NCI-H2227 (cell line): Measurements from ENCODE around the gene COQ3.
"Not testable (repeated sequence)": the region's sequence is repeated elsewhere in the genome, so short reads cannot be mapped to it uniquely, and the experiment has no call there.

Experiments used
- DNase-seq: peaks from one replicate; lab custom pipeline; 2025; ENCODE audit not compliant: unreplicated experiment; lab: John Stamatoyannopoulos, UW

Gene COQ3

DNA sequence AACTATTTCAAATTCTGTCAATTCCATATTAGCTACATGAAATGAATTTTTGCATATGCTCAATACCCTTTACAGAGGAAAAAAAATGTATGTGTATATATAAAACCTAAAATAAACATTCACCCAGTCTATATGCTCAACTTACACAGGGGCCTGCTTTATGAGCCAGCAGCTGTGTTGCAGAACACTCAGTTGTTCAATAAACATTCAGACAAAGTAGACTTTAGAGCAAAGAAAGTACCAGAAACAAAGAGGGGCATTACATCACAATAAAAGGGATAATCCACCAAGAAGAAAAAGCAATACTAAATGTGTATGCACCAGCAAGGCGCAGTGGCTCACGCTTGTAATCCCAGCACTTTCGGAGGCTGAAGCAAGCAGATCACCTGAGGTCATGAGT is 9.5 kb downstream of the COQ3 start:
- no peak for DNase-seq

DNA sequence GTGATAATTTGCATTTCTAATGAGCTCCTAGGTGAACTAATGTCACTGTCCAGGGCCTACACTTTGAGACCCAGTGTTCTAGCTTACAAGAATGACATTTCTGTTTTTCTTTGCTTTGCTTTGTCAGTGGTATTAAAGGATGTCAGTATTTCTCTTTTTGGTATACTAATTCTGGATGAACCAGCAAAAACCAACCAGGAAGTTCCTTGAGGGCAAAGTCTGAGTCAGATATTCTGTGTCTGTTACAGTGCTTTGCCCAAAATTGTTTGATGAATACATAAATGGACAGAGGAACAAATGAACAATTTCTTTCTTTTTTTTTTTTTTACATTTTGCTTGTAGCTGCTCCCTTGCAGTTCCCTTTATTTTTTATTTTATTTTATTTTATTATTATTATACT is 15.4 kb downstream of the COQ3 start:
- DNase-seq: no peak

DNA sequence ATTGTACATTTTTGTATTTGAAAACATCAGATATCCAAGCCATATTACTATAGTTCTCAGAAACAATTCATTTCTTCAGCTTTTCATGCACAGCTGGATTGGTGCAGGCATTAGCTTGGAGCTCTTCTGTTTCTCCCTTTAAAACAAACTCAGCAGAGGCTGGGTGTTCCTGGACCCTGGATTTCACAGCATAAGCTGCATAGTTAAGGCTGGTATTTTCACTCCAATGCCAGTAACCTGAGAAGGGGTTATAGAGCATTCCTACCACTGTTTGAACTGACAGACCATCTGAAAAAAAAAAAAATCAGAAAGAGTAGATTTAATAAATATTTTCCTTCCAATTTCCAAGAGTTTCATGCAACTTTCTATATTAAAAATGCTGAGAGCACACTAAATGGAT is 24.5 kb downstream of the COQ3 start:
- no peak for DNase-seq

GRCh38 chr6:99366852-99367251 is 27.1 kb downstream of the COQ3 start:
- DNase-seq: no peak

- DNase-seq: no peak
These were observed 30.0 kb downstream of the COQ3 start for GRCh38 chr6:99364026-99364425.

- DNase-seq: no peak
These were observed 31.2 kb downstream of the COQ3 start for GRCh38 chr6:99362678-99363268.

DNA sequence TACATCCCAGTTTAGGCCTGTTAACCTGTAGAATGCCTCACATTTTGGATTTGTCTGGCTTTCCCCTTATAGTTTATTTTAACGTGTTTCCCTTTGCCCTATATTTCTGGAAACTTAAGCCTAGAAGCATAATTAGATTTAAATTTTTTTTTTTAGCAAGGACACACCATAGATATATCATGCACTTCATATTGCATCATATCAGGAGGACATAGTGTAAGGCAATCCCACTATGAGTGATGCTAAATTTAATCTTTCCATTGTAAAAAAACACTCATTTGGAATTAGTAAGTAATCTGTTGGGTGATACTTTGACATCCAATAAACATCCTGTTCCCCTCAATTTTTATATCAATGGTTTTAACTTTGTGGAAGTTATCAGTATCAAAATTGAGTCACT is 34.2 kb downstream of the COQ3 start:
- DNase-seq: no peak

DNA sequence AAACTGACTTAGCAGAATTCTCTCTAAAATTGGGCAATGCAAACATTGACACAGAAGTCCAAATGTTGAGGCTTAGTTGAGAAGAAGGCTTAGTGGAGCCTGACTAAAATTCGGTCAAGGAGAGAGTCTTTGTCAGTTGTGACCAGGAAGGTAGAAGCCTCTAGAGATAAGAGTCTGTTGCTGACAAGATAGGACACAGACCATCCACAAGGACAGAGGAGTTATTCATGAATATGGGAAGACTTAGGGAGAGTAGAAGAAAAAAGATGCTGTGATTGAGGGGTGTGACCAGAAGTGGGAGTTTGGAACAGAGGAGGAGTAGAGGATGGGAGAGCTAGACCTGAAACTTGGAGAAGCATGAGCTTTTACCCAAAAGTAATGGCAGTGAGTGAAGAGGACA is 37.4 kb downstream of the COQ3 start:
- DNase-seq: no peak

GRCh38 chr6:99354983-99355382 is 39.0 kb downstream of the COQ3 start:
- no peak for DNase-seq

- no peak for DNase-seq
These were observed 40.9 kb downstream of the COQ3 start for GRCh38 chr6:99353126-99353525.

- DNase-seq: peak; percentile 52
These were observed 43.4 kb downstream of the COQ3 start for GRCh38 chr6:99350573-99350972.

DNA sequence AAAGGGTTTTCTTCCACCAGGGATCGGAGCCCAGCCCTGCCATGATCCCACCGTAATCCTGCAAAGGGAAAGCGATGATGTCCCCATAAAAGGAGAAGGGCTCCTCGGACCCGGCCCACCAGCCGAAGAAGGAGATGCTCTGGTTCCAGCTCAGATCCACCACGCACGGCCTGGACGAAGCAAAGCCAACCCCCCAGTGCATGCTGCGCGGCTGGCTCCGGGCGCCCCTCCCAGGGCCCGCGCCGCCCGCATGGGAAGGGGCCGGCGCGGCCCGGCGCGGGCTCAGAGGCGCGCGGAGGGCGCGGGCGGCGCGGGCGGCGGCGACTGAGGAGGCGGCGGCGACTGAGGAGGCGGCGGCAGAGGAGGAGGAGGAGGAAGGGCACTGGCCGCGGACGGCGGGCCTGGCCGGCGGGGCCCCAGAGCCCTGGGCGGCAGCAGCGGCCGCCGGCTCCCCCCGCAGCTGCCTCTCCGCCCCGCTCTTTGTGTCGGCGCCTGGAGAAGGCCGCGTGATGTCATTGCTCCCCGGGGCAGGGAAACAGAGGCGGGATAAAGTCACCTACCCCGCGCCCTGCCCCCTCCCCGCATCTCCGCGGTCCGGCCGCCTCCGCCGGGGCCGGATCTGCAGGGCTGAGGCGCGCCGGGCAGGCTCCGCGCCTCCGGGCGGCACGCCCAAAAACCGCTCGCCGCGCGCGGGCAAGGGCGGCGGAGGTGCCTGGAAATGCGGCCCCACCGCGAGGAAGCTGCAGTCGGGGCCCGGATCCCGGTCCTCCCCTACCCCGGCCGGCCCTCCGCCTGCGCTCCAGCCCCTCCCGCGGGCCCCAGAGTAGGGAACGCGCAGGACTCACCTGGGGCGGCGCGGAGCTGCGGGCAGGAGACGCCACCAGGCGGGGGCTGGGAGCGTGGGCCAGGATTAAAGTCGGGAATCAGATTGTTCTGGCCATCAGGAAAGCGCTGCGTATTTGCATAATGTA is 44.5 kb downstream of the COQ3 start, which contains the start of gene FAXC:
Gene FAXC (minus strand): TSS at position 504 of the 971 bp plus-strand sequence. CDS start 302 bp downstream, at position 202.
- DNase-seq: peak; percentile 76

DNA sequence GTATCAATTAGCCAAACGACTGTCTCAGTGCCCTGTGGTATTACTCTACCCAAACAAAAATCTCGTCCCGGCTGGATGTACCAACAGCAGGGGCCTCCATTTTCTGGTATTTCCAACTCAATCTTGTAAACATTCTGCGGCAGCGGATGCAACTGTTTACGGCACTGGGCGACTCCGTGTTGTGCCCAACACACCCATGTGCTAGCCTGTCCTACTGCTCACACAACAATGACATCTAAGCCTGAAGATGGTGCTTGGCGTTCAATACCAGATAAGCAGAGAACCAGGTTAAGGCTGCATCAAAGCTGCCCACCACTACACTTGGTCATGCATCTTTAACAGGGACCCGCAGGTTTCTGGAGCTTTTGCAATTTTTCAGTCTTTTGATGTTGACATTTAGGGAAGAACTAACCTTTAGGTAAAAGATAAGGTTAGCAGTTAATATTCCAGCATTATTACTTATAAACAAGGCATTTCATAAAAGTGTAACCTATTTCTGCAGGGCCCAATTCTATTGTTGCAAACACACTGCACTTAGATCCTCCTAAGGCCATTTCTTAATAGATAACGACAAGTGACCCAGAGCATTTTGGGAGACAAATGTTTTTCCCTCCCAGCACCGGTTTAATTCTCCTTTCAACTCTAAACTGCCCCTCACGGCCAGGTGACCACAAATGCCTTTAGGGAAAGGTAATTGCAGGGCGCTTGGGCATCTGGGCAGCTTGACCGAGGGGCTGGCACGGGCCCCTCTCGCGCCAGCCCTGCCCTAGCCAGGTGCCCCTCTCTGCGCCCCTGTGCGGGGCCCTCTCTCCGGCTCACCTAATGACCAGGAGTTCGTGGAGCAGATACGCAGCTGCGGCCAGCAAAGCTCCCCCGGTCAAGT is 45.5 kb downstream of the COQ3 start:
- DNase-seq: peak; percentile 24

- DNase-seq: no peak
These were observed 46.2 kb downstream of the COQ3 start for GRCh38 chr6:99347804-99348203.

GRCh38 chr6:99346595-99346994 is 47.4 kb downstream of the COQ3 start:
- no peak for DNase-seq

GRCh38 chr6:99345164-99345563 is 48.8 kb downstream of the COQ3 start:
- no peak for DNase-seq

- no peak for DNase-seq
These were observed 49.7 kb downstream of the COQ3 start for GRCh38 chr6:99344289-99344688.

- DNase-seq: no peak
These were observed 52.0 kb downstream of the COQ3 start for GRCh38 chr6:99341862-99342455.

GRCh38 chr6:99338188-99338587 is 55.8 kb downstream of the COQ3 start:
- no peak for DNase-seq

GRCh38 chr6:99335298-99335697 is 58.7 kb downstream of the COQ3 start:
- DNase-seq: not testable (repeated sequence)
